NCI-H2196 treated with DMSO at 0.1 percent for 48 hours (cell line): ENCODE measurements around the gene SH2D1B.

Experiments
- DNase-seq: peaks from one replicate; lab custom pipeline; 2025; ENCODE audit not compliant: unreplicated experiment; lab: John Stamatoyannopoulos, UW

Gene SH2D1B

DNA sequence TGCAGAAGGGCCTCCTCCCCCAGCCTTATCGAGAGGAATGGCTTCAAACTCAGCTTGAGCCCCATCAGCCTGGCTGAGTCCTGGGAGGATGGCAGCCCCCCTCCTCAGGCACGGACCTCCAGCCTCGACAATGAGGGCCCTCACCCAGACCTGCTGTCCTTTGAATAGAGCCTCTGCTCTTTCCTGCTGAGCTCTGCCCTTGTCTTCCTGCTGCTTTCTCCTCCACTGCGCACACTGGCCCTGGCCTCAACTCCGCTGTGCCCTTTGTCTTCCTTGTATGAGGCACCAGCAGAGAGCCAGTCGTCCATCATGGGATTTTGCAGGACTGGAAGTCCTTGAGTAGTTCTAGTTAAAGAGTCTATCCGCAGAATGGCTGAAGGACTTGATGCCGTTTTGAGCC lies 28.4 kb downstream of the SH2D1B start:
- DNase-seq: no peak

DNA sequence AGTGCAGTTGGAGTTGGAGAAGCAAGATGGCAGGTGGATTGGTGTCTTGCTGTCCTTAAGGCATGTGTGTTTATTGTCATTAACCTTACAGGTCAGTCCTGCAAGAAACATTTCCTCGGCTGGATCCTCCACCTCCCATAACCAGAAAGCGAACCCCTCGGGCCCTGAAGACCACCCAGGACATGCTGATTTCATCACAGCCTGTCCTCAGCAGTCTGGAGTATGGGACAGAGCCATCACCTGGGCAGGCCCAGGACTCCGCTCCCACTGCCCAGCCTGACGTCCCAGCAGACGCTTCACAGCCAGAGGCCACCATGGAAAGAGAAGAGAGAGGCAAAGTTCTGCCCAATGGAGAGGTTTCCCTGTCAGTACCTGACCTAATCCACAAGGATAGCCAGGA lies 28.8 kb downstream of the SH2D1B start:
- no peak for DNase-seq

DNA sequence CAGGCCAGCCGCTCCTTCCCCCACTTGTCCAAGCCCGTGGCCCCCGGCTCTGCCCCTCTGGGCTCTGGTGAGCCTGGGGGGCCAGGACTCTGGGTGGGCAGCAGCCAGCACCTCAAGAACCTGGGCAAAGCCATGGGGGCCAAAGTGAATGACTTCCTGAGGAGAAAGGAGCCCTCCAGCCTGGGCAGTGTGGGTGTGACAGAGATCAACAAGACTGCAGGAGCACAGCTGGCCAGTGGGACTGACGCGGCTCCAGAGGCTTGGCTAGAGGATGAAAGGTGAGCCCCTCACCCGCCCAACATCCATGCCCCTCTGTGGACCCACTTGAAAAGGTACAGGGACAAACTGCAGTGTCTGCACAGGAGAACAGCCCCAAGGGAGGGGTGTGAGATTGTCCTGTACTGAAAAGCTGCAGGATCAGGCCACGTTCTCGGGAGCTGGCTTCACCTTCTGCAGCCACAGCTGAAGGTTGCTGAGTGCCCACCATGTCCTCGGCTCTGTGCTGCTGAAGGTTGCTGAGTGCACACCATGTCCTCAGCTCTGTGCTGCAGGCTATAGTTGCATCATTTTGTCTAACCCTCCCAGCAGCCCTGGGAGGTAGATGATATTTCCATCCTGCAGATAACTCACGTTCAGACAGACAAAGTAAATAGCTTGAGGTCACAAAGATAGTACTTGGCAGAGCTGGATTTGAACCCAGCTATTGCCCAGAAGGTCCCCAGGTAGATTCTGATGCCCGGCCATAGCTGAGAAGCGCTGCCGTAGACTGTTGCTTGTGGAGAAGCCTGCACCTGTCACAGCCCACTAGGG lies 29.8 kb downstream of the SH2D1B start:
- DNase-seq: no peak

DNA sequence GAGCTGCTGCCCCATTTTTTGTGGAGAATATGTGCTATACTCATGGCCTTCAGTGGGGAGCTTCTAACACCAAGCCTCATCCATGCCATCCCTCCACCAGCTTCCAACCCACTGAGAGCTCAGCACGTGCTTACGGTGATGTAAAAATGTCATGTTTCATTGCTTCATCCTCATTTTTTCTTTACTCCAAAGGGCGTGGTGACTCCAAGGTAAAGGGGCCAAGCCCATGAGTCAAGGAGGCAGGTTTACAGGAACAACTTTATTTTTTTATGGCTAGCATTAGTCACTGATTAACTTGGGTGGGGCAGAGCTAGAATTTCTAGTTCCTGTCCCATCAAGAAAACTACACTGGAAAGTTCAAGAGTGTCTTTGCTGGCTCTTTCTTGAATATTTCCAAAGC lies 30.6 kb downstream of the SH2D1B start, which contains the start of gene C1orf226:
Gene C1orf226 (plus strand): TSS at position 346 of the 400 bp plus-strand sequence. CDS start 174 bp downstream, outside the sequence.
- DNase-seq: no peak

DNA sequence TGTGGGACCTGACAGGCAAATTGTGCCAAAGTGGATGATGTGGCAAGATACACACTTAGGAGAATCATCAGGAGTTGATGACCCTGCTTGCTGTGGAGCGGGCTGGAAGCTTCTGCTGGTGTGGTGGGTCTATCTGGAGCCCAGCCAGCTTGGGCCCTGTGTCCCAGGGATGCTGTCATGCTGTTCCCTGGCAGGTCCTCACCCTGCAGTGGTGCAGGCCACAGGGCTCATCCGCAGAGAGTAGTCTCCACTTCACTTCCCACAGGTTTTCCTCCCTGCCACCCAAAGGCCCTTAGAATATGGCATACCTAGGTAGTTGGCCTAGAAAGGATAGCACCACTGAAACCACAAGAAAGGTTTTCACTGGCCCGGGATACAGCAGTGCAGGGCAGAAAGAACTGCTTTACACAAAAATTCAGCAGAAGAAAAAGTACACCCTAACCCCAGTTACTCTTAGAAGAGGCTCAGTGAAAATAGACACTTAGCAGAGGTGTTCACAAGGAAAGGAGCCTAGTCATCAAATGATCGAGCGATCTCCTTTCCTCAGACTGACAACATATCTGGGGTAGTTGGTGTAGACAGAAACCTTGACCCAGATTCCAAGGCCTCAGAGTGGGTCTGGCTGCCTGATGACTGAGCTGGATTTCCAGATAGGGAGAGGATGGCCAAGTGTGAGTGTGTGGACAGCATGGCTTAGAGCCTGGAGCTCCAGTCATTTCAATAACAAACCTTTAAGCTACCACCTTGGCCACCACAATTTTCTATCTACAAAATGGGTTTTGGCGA lies 31.7 kb downstream of the SH2D1B start:
- no peak for DNase-seq

DNA sequence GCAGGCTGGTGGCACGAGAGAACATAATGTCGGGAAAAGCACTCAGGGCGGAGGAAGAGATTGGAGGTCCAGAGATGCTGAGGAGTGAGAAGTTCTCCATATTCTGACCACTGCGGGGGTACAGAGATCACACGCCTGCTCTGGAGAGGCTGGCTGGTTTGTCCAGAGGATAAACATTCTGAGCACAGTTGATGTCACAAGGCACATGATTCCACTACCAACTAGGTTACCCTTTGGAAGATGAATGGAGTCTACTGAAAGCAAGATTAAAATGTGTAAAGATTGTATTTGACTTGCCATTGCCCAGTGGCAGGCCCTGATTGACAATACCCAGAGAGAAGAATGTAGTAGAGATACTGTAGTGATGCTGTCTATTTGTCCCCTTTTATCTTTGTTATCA lies 35.2 kb downstream of the SH2D1B start, which contains the start of gene SPATA46:
Gene SPATA46 (minus strand): TSS at position 164 of the 400 bp plus-strand sequence. CDS start 64 bp downstream, at position 100.
- no peak for DNase-seq

DNA sequence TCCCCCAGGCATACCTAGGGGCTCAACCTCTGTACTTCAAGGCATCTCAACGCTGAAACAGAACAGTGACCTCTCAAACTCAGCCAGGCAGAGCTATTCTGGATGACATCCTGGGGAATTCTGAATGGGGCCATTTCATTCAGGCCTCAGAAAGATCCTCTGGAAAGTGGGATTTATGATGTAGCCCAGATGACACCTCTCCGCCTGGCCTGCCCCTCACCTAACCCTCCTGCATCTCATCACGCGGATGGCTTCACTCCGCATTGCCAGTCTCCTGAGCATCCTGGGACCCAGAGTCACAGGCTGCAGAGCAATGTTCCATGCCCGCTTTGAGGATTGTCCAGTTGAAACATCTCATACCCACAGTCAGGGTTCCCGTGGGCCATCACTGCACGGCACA lies 36.5 kb downstream of the SH2D1B start:
- DNase-seq: no peak

DNA sequence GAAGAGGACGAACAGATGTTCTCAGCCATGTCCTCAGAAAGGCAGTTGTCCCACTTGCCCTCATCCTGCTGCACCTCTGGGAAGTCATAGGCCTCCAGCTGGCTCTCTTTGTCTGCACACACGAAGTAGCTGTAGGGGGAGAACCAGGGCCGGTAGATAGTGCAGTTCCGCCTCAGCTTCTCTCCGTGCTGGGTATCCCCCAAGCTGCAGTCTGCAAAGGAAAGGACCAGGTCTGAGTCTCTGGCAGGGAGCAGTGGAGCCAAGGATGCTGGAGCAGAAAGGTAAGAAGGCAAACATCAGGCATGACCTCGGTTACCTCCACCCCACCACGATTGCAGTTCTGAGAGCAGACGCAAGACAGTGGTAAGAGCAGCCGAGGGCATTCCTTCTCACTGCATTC lies 37.5 kb downstream of the SH2D1B start:
- no peak for DNase-seq

DNA sequence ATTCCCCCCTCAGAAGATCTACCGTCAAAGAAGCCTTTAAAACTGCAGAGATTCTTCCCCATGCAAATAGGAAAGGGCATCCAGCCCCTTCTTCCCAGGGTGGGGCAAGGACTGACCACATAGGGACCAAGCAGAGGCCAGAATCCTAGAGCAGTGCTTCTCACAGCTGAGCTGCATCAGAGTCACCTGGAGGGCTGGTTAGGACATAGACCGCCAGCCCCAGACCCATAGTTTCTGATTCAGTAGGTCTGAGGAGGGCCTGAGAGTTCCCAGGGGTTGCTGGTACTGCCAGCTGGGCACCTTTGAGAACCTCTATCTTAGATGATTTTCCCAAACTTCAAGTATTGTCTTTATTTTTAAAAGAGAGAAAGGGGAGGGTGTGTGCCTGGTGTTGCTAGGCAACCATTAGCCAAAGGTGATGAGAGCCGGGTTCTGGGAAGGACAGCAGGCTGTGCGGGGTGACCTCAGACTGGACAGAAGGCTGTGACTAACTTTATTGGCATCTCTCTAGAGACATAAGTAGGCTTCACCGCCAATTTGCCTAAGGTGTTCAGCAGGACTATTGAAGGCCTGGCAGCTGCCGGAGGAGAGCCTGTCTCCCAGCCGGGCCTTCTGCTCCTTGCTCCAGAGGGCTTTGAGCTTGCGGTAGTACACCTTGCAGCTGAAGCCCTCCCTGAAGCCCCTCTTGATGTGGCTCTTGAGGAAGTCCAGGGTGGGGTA lies 38.2 kb downstream of the SH2D1B start:
- peak; percentile 36 for DNase-seq

DNA sequence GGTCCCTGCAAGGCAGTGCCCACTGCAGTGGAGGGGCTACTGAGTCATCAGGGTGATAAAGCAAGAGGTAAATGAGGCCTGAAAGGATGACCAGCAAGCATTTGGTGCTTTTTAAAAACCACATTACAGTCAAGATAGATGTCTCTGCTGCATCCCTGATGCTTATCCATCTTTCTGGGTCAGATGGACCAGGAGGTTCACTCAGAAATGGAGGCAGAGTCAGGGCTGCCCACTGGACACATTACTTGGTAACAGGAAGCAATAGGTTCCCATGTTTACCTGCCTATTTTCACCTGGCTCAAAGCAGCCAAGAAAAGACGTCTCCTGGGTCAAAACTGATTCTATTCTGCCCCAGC lies 38.9 kb downstream of the SH2D1B start:
- DNase-seq: no peak

DNA sequence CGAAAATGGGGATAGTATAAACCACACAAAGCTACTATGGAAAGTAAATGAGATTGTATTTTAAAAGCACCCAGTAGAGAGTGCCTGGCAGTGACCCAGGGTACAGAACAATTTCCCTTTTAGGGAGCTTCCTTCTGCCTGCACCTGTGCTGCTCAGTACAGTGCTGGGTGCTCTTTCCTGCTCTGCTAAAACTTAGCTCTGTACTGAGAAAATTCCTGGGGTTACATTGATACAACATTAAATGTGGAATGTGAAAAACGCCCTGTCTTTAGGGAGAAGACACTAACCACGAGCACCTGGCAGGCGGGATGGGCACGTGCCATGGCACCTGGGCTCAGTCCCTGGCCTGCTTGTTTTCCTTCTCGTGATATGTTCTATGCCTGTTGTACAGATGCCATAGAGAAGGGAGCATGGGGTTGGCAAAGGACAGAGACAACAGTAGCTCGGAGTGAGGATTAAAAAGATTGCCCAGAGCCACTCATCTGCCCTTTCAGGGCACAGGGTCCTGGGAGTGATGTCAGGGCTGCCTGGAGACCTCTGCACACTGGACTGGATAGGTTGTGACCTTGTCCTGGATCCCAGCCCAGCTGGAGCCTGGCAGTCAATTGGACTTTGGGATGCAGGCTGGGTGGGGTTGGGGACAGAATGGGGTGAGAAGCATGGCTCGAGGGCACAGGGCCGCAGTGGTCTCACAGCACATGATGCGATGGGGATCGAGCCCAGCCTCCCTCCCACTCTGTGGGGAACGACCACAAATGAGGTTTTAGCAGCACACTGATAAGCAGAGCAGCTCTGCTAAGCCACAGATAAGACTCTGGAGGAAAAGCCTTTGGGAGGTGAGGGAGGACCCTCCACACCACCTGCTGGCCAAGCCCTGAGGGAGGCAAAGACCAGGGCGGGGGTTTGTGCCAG lies 39.5 kb downstream of the SH2D1B start:
- DNase-seq: no peak

DNA sequence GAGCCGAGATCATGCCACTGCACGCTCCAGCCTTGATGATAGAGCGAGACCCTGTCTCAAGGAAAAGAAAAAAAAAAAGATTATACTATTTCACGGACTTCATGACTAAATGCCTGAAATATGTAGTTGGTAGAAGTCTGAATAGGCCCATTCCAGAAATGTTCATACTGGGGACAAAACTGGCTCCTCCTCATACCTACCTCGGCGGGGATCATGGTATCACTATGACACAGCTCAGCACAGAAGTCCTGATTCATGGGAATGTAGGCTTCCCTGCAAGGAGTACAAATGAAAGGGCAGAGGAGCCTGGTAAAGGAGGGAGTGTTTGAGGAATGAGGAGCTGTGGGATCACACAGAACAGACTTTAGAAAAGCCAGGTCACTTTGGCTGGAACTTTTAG lies 40.3 kb downstream of the SH2D1B start:
- no peak for DNase-seq

DNA sequence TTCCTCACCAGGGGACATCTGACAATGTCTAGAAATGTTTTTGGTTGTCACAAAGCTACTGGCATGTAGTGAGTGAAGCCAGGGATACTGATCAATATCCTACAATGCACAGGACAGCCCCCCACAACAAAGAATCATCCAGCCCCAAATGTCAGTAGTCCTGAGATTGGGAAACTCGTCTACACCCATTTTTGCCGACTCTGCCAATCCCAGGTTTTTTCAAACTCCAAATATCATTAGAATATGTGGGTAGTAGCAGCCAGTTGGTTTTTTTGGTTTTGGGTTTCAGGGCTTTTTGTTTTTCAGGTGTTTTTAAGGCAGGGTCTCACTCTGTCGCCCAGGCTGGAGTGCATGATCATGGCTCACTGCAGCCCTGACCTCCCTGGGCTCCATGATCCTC lies 41.2 kb downstream of the SH2D1B start:
- no peak for DNase-seq

DNA sequence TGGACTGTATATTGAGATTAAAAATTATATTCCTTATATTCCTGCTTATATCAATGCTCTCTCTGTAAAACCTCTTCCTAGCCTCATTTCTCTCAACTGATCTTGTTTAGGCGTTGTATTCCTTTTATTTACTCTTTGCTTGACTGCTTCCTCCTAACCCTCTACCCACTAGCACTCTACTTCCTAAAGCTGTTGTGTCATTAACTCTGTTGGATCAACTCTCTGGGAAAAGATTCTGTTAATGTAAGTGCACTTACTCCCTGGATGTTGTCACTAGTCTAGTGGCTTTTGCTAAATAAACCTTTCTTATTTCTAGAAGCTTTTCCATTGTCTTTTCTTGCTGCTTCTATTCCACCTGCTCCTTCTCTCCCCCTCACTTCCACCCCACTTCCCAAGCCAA lies 41.8 kb downstream of the SH2D1B start:
- DNase-seq: no peak

DNA sequence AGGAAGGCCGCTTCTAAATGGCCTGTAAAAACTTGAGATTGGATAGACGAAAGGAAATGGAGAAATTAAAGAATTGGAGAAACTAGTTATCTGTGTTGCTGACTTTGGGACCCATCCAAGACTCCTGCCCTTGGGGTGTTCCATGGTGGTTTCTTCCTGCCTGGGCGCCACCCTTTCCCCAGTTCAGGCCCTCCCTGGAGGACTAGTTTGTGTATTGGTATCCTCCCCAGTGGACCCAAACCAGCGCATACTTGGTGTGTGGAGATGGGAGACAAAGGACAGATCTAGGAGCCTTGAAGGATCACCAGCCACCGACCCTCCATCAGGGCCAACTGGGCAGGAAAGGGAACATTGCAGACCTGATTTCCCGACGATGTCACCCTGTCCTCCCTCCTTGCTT lies 42.4 kb downstream of the SH2D1B start:
- no peak for DNase-seq

DNA sequence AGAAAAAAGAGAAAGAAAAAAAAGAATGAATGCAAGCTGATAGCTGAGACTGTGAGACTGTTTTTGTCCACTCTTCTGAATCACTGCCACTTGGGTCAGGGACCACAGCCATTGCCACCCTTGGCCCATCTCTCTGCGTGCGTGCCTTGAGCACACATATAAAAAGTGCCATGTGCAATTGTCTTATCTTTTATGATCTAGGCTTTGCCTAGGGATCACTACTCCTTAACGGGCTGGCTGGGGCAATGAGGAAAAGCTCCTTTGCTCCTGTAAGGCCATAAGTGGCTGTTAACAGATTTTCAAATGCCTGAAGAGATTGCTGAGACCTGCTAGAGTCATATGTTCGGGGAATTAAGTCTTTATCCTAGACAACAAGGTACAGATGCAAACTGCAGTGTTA lies 43.5 kb downstream of the SH2D1B start:
- no peak for DNase-seq

DNA sequence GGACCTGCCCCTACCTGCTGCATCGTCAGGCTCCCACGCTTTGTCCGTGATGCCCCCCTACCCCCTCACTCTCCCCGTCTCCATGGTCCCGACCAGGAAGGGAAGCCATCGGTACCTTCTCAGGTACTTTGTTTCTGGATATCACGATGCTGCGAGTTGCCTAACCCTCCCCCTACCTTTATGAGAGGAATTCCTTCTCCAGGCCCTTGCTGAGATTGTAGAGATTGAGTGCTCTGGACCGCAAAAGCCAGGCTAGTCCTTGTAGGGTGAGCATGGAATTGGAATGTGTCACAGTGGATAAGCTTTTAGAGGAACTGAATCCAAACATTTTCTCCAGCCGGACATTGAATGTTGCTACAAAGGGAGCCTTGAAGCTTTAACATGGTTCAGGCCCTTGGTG lies 44.2 kb downstream of the SH2D1B start:
- DNase-seq: no peak

DNA sequence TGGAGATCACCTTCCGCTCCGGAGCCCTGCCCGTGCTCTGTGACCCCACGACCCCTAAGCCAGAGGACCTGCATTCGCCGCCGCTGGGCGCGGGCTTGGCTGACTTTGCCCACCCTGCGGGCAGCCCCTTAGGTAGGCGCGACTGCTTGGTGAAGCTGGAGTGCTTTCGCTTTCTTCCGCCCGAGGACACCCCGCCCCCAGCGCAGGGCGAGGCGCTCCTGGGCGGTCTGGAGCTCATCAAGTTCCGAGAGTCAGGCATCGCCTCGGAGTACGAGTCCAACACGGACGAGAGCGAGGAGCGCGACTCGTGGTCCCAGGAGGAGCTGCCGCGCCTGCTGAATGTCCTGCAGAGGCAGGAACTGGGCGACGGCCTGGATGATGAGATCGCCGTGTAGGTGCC lies 44.9 kb downstream of the SH2D1B start:
- no peak for DNase-seq

DNA sequence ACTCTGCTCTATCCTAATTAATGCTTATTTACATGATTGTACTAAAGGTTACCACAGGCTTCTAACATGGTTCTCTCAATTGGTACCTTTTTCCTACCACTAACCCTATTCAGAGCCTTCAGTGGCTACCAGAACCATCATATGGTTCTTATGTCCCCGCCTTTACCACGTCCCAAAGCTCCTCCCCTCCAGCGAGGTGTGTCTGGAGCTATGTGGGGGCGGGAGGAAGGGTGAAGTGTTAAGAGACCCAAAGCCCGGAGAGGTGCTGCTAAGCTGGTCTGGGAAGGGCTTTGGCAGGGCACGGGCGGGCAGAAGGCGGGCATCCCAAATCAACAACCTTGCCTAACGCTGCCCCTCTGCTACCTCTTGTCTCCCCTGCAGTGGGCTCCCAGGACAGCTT lies 45.3 kb downstream of the SH2D1B start:
- no peak for DNase-seq

DNA sequence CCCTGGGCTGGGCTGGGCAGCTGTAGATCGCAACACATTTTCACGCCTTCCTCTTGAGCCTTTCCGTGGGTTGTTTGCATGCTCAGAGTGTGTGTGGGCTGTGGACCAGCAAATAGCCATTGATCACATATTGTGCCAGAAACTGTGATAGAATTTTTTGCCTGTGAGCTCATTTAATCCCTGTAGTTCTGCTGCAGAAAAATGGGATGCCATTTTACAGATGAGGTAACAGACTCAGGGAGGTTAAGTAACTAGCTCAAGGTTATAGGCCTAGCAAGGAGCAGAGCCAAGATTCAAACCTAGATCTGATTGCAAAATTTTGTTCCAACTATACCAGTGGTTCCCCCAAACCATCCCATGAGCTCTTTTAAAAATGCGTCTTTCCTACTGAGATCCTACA lies 45.8 kb downstream of the SH2D1B start:
- no peak for DNase-seq
